Activated T-cell treated with anti-CD3 and anti-CD28 coated beads for 48 hours (primary cell): ENCODE data around the gene ADH7.
A peak's percentile ranks its signal among the peaks of the same experiment; 100 is the strongest.

Experiments used
- DNase-seq: peaks from one replicate; pipeline ENCODE4 v3.0.0-alpha.2; 2020; ENCODE audit warnings: low read depth

The ADH7 gene

GRCh38 chr4:99435154-99435553 is at the start of gene ADH7:
ADH7 (minus strand) TSS chr4:99435342; CDS start chr4:99435233, 109 bp downstream.
- no peak for DNase-seq

- no peak for DNase-seq
Observed at GRCh38 chr4:99483636-99484035, 48.5 kb upstream of the ADH7 start.

- no peak for DNase-seq
Observed at GRCh38 chr4:99473131-99473530, 38.0 kb upstream of the ADH7 start.

GRCh38 chr4:99471896-99472295 is 36.8 kb upstream of the ADH7 start:
- DNase-seq: no peak

GRCh38 chr4:99471349-99471748 is 36.2 kb upstream of the ADH7 start:
- DNase-seq: no peak

GRCh38 chr4:99468889-99469288 is 33.7 kb upstream of the ADH7 start:
- no peak for DNase-seq

- DNase-seq: no peak
Observed at GRCh38 chr4:99467887-99468286, 32.7 kb upstream of the ADH7 start.

- DNase-seq: no peak
Observed at GRCh38 chr4:99463566-99463965, 28.4 kb upstream of the ADH7 start.

- peak; percentile 30 for DNase-seq
Observed at GRCh38 chr4:99462875-99463464, 27.8 kb upstream of the ADH7 start.

GRCh38 chr4:99461623-99462401 is 26.7 kb upstream of the ADH7 start:
- no peak for DNase-seq

- DNase-seq: no peak
Observed at GRCh38 chr4:99459546-99460042, 24.5 kb upstream of the ADH7 start.

GRCh38 chr4:99458911-99459447 is 23.8 kb upstream of the ADH7 start:
- no peak for DNase-seq

GRCh38 chr4:99457676-99458075 is 22.5 kb upstream of the ADH7 start:
- DNase-seq: no peak

- DNase-seq: no peak
Observed at GRCh38 chr4:99457270-99457669, 22.1 kb upstream of the ADH7 start.

- no peak for DNase-seq
Observed at GRCh38 chr4:99447513-99447912, 12.4 kb upstream of the ADH7 start.

GRCh38 chr4:99447079-99447478 is 11.9 kb upstream of the ADH7 start:
- DNase-seq: no peak

GRCh38 chr4:99438405-99438780 is 3.3 kb upstream of the ADH7 start:
- no peak for DNase-seq

GRCh38 chr4:99437723-99438404 is 2.7 kb upstream of the ADH7 start:
- no peak for DNase-seq

GRCh38 chr4:99436976-99437722 is 2.0 kb upstream of the ADH7 start:
- no peak for DNase-seq

GRCh38 chr4:99436462-99436861 is 1.3 kb upstream of the ADH7 start:
- DNase-seq: no peak

GRCh38 chr4:99430106-99430505 is 5.0 kb downstream of the ADH7 start:
- no peak for DNase-seq

GRCh38 chr4:99417125-99417524 is 18.0 kb downstream of the ADH7 start:
- DNase-seq: no peak
